ENCODE measurements around the gene EML1. TPM values are rescaled to one million over a fixed set of nuclear protein-coding genes. Genes with fewer than 3 reads are reported as not detected.

EML1 gene
- total and polyA plus RNA-seq, 10 donors: 1.8 to 15.5 (median 6.0) TPM

DNA sequence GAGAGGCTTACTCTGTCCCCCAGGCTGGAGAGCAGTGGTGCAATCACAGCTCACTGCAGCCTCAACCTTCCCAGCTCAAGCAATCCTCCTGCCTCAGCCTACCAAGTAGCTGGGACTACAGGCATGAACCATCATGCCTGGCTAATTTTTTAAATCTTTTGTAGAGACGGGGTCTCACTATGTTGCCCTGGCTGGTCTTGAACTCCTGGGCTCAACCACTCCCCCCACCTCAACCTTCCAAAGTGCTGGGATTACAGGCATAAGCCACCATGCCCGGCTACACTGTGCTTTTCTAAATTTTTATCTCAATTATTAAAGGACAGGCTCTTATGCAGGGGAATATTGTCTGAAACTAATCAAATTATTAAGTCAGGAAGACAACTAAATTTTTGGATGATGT is 44.6 kb downstream of the EML1 start:
- TF ChIP-seq POLR2A (IDR thresholded peaks at IDR 0.05) (no peak), POLR2AphosphoS5 (IDR thresholded peaks at IDR 0.05) (no peak)
- TF ChIP-seq, protein P1, sequence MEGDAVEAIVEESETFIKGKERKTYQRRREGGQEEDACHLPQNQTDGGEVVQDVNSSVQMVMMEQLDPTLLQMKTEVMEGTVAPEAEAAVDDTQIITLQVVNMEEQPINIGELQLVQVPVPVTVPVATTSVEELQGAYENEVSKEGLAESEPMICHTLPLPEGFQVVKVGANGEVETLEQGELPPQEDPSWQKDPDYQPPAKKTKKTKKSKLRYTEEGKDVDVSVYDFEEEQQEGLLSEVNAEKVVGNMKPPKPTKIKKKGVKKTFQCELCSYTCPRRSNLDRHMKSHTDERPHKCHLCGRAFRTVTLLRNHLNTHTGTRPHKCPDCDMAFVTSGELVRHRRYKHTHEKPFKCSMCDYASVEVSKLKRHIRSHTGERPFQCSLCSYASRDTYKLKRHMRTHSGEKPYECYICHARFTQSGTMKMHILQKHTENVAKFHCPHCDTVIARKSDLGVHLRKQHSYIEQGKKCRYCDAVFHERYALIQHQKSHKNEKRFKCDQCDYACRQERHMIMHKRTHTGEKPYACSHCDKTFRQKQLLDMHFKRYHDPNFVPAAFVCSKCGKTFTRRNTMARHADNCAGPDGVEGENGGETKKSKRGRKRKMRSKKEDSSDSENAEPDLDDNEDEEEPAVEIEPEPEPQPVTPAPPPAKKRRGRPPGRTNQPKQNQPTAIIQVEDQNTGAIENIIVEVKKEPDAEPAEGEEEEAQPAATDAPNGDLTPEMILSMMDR (IDR thresholded peaks at IDR 0.05 in 8 of 11, conservative IDR thresholded peaks at IDR 0.05 in 3 of 11): no peak
- no peak overlapping the region for H3K27ac ChIP-seq
- intact Hi-C loops (cut with DNase I; ENCODE audit: low total_unique reads): no loop called here
- no peaks in the 10 kb centered on the region for H3K9me3 ChIP-seq
- no peaks in the 10 kb centered on the region for H3K4me1 ChIP-seq
- peaks cover 0 to 43% (median 0%) of the 10 kb centered on the region in 7 donors for H3K27me3 ChIP-seq (replicated peaks in 1 of 7)
- H3K4me3 ChIP-seq: no peak overlapping the region
- no peaks in the 10 kb centered on the region for H3K36me3 ChIP-seq
- DNase-seq: no peak
- 81 to 98% (median 91%) methylated on average over 2 of the region's 2 CpGs for WGBS, 5 donors

DNA sequence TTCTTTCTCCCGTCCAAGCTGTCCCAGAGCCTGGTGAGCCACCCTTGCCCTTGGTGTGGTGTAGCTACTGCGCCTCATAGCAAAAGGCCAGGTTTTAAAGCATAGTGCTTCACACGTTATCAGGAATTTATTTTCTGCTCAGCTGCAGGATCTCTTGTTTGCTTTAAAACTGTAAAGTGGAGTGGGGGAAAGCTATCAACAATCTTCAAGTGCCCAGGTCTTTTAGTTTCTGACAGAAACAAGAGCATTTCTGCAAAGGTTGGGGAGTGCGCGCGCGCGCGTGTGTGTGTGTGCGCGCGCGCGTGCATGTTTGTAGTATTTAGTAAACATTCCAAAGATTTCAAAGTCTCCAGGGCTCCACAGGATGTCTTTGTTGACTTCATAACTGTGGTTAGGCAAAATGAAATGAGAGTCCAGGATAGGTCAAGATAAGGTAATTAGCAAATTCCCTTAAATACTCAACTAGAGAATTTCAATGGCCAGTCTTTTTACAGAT is 45.5 kb downstream of the EML1 start:
- Histone ChIP-seq H3K27ac (no peak overlapping the region), H3K36me3 (no peaks in the 10 kb centered on the region), H3K27me3 (replicated peaks in 1 of 7) (peaks cover 0 to 46% (median 0%) of the 10 kb centered on the region in 7 donors), H3K4me1 (no peaks in the 10 kb centered on the region), H3K9me3 (no peaks in the 10 kb centered on the region), H3K4me3 (no peak overlapping the region)
- intact Hi-C loops (cut with DNase I; ENCODE audit: low total_unique reads): no loop called here
- WGBS, 5 donors: 60 to 81% (median 73%) methylated on average over 14 of the region's 14 CpGs
- TF ChIP-seq POLR2AphosphoS5 (IDR thresholded peaks at IDR 0.05) (no peak), POLR2A (IDR thresholded peaks at IDR 0.05) (no peak)
- TF ChIP-seq, protein P1 (IDR thresholded peaks at IDR 0.05 in 8 of 11, conservative IDR thresholded peaks at IDR 0.05 in 3 of 11): no peak
- no peak for DNase-seq

DNA sequence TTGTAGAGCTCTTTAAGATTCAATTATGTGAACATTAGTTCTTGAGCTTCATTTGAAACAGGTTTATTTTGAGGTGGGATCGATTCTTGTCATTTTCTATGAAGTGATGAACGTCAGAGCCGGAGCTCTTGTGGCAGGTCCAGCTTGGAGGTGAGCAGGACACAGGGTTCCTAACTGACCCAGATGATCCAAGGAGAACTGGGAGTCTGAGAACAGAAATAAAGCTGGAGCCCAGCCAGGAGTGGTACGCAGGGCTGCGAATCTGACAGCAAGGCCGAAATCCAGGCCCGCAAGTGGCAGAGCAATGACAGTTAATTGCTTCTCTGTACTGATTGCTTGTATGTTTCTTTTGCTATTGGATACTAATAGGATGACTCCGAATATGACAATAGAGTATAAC is 46.5 kb downstream of the EML1 start:
- Histone ChIP-seq H3K27ac (no peak overlapping the region), H3K27me3 (replicated peaks in 1 of 7) (peaks cover 0 to 48% (median 0%) of the 10 kb centered on the region in 7 donors)
- intact Hi-C loops (cut with DNase I; ENCODE audit: low total_unique reads): no loop called here

DNA sequence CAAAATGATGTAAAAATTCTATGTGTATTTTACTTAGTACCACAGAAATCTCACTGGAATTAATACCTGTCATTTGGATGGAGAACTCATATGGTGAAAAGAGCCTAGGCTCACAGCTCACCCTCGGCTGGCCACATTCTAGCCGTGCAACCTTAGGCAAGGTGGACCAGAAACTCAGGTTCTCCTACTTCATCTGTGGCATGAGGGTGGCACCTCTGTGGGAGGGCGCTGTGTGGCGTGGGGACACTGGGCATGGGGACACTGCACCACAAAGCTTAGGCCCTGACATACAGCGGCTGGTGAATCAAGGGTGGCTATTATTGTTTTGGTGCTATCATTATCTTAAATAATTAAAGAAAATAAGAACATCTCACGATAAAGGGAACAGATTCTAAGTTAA is 47.1 kb downstream of the EML1 start:
- H3K36me3 ChIP-seq: no peaks in the 10 kb centered on the region
- H3K27ac ChIP-seq: no peak overlapping the region
- 89 to 98% (median 93%) methylated on average over 6 of the region's 6 CpGs for WGBS, 5 donors
- DNase-seq: no peak
- H3K27me3 ChIP-seq (replicated peaks in 1 of 7): peaks cover 0 to 43% (median 0%) of the 10 kb centered on the region in 7 donors
- no peaks in the 10 kb centered on the region for H3K9me3 ChIP-seq
- no peak overlapping the region for H3K4me3 ChIP-seq
- H3K4me1 ChIP-seq: no peaks in the 10 kb centered on the region
- no peak for TF ChIP-seq POLR2AphosphoS5 (IDR thresholded peaks at IDR 0.05)
- no peak for TF ChIP-seq POLR2A (IDR thresholded peaks at IDR 0.05)
- TF ChIP-seq, protein P1 (IDR thresholded peaks at IDR 0.05 in 8 of 11, conservative IDR thresholded peaks at IDR 0.05 in 3 of 11): no peak
- intact Hi-C loops (cut with DNase I; ENCODE audit: low total_unique reads): no loop called here

More for the DNA sequence above, 46.5 kb downstream of the EML1 start:
- TF ChIP-seq, protein P1 (IDR thresholded peaks at IDR 0.05 in 8 of 11, conservative IDR thresholded peaks at IDR 0.05 in 3 of 11): no peak
- TF ChIP-seq POLR2AphosphoS5 (IDR thresholded peaks at IDR 0.05) (no peak), POLR2A (IDR thresholded peaks at IDR 0.05) (no peak)
- 80 to 95% (median 88%) methylated on average over 8 of the region's 8 CpGs for WGBS, 5 donors
- DNase-seq: no peak
- H3K4me1 ChIP-seq: no peaks in the 10 kb centered on the region
- no peaks in the 10 kb centered on the region for H3K36me3 ChIP-seq
- H3K9me3 ChIP-seq: no peaks in the 10 kb centered on the region
- H3K4me3 ChIP-seq: no peak overlapping the region

All from spleen (tissue), 11 donors.